Measurements from ENCODE around the gene HYLS1. TPM values are rescaled to one million over a fixed set of nuclear protein-coding genes. Genes with fewer than 3 reads are reported as not detected.
"Not testable (repeated sequence)": the region's sequence is repeated elsewhere in the genome, so short reads cannot be mapped to it uniquely, and the experiment has no call there.

HYLS1 gene
- total RNA-seq, 1 donor from 2014 or later, result 7.9 TPM

- no peaks in the 10 kb centered on the region for H3K9me3 Mint-ChIP-seq (ENCODE audit: low read depth)
- peaks cover 13% of the 10 kb centered on the region for H3K4me1 Mint-ChIP-seq (ENCODE audit: low read depth)
- peak within 1 kb of the TSS; percentile 98 for H3K4me3 Mint-ChIP-seq (ENCODE audit: low read depth)
- H3K27me3 Mint-ChIP-seq, result peaks cover 24% of the 10 kb centered on the region
- TF ChIP-seq, protein P1, sequence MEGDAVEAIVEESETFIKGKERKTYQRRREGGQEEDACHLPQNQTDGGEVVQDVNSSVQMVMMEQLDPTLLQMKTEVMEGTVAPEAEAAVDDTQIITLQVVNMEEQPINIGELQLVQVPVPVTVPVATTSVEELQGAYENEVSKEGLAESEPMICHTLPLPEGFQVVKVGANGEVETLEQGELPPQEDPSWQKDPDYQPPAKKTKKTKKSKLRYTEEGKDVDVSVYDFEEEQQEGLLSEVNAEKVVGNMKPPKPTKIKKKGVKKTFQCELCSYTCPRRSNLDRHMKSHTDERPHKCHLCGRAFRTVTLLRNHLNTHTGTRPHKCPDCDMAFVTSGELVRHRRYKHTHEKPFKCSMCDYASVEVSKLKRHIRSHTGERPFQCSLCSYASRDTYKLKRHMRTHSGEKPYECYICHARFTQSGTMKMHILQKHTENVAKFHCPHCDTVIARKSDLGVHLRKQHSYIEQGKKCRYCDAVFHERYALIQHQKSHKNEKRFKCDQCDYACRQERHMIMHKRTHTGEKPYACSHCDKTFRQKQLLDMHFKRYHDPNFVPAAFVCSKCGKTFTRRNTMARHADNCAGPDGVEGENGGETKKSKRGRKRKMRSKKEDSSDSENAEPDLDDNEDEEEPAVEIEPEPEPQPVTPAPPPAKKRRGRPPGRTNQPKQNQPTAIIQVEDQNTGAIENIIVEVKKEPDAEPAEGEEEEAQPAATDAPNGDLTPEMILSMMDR (IDR thresholded peaks at IDR 0.05; ENCODE audit: unreplicated experiment), result peak; percentile 16
- H3K27ac Mint-ChIP-seq, result peak within 1 kb of the TSS; percentile 94
- peaks cover 10% of the 10 kb centered on the region for H3K36me3 Mint-ChIP-seq (ENCODE audit: insufficient read depth)
- peak; percentile 29 for DNase-seq (ENCODE audit: low spot score, unreplicated experiment)
These were observed 16.5 kb downstream of the HYLS1 start, which contains the start of gene DDX25 for GRCh38 chr11:125903711-125904659. Gene DDX25, plus strand, starts transcription at chr11:125904508. Its CDS starts 10 bp downstream, at chr11:125904518.

- no peaks in the 10 kb centered on the region for H3K9me3 Mint-ChIP-seq (ENCODE audit: low read depth)
- H3K27ac Mint-ChIP-seq, result no peak overlapping the region
- peaks cover 24% of the 10 kb centered on the region for H3K27me3 Mint-ChIP-seq
- TF ChIP-seq, protein P1 (IDR thresholded peaks at IDR 0.05; ENCODE audit: unreplicated experiment), result no peak
- peak overlapping the region; percentile 67 for H3K4me3 Mint-ChIP-seq (ENCODE audit: low read depth)
- H3K36me3 Mint-ChIP-seq (ENCODE audit: insufficient read depth), result peaks cover 7% of the 10 kb centered on the region
- H3K4me1 Mint-ChIP-seq (ENCODE audit: low read depth), result peaks cover 13% of the 10 kb centered on the region
- DNase-seq (ENCODE audit: low spot score, unreplicated experiment), result no peak
These were observed 17.2 kb downstream of the HYLS1 start for GRCh38 chr11:125904678-125905077.

- Mint-ChIP-seq H3K4me1 (ENCODE audit: low read depth) (no peaks in the 10 kb centered on the region), H3K27ac (no peak overlapping the region), H3K9me3 (ENCODE audit: low read depth) (no peaks in the 10 kb centered on the region), H3K27me3 (peaks cover 15% of the 10 kb centered on the region), H3K4me3 (ENCODE audit: low read depth) (no peak overlapping the region), H3K36me3 (ENCODE audit: insufficient read depth) (no peaks in the 10 kb centered on the region)
- TF ChIP-seq, protein P1 (IDR thresholded peaks at IDR 0.05; ENCODE audit: unreplicated experiment), result no peak
- DNase-seq (ENCODE audit: low spot score, unreplicated experiment), result no peak
These were observed 22.9 kb downstream of the HYLS1 start for GRCh38 chr11:125910226-125910849.

DNA sequence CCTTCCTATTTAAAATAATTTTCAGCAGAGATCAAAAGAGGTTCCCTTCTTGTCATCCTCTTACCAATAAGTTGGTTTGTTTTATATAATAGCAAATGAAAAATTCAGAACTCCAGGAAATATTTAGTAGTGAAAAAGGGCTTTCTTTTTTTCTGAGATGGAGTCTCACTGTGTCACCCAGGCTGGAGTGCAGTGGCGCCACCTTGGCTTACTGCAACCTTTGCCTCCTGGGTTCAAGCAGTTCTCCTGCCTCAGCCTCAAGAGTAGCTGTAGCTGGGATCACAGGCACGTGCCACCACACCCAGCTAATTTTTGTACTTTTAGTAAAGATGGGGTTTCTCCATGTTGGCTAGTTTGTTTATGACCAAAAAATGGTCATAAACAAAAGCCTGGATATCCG, 27.1 kb downstream of the HYLS1 start:
- not testable (repeated sequence) for H3K4me1 Mint-ChIP-seq (ENCODE audit: low read depth); H3K27ac Mint-ChIP-seq; H3K36me3 Mint-ChIP-seq (ENCODE audit: insufficient read depth); DNase-seq (ENCODE audit: low spot score, unreplicated experiment); H3K9me3 Mint-ChIP-seq (ENCODE audit: low read depth); H3K4me3 Mint-ChIP-seq (ENCODE audit: low read depth)
- peaks cover 11% of the 10 kb centered on the region for H3K27me3 Mint-ChIP-seq

DNA sequence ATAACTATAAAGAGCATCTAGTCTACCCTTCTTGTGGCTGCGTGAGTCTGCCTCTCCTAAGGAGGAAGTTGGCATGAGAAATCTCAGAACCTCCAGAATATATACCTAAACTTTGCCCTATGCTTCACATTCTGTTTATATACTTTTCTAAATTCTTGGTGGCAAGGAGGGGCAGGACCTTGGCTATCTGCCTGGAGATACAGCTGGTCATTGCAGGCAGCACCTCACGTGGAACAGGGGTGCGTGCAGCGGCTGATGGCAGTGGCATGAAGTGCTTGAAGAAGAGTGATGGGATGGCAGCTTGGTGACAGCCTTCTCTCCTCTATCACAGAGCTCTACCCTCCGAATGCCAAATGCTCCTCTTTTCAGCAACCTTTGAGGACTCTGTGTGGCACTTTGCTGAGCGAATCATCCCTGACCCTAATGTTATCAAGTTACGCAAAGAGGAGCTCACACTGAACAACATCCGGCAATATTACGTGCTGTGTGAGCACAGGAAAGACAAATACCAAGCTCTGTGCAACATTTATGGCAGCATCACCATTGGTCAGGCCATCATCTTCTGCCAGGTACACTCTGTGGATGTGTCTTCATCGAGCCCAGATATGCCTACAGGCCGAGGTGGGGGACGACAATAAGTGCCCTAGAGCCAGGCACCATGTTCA, 29.3 kb downstream of the HYLS1 start:
- Mint-ChIP-seq H3K9me3 (ENCODE audit: low read depth) (no peaks in the 10 kb centered on the region), H3K4me3 (ENCODE audit: low read depth) (no peak overlapping the region), H3K4me1 (ENCODE audit: low read depth) (no peaks in the 10 kb centered on the region), H3K27ac (no peak overlapping the region), H3K36me3 (ENCODE audit: insufficient read depth) (no peaks in the 10 kb centered on the region), H3K27me3 (peaks cover 11% of the 10 kb centered on the region)
- TF ChIP-seq, protein P1 (IDR thresholded peaks at IDR 0.05; ENCODE audit: unreplicated experiment), result no peak
- no peak for DNase-seq (ENCODE audit: low spot score, unreplicated experiment)
